Measurements from ENCODE around the gene BMP8A.
"Not testable (repeated sequence)": the region's sequence is repeated elsewhere in the genome, so short reads cannot be mapped to it uniquely, and the experiment has no call there.

BMP8A gene

GRCh38 chr1:39494671-39495410 lies 3.4 kb downstream of the BMP8A start:
- DNase-seq (ENCODE audit: extremely low read depth, insufficient read length) = no peak
- TF ChIP-seq CTCF (IDR thresholded peaks at IDR 0.05; ENCODE audit: insufficient read depth, low read length, poor library complexity, severe bottlenecking) = no peak
- H3K27me3 ChIP-seq (replicated peaks; ENCODE audit: control insufficient read depth, insufficient read depth, low read length) = no peaks in the 10 kb centered on the region
- H3K4me3 ChIP-seq (replicated peaks; ENCODE audit: low read depth, low read length) = no peak overlapping the region
- no peaks in the 10 kb centered on the region for H3K36me3 ChIP-seq (ENCODE audit: control insufficient read depth, insufficient read depth, low read length)

DNA sequence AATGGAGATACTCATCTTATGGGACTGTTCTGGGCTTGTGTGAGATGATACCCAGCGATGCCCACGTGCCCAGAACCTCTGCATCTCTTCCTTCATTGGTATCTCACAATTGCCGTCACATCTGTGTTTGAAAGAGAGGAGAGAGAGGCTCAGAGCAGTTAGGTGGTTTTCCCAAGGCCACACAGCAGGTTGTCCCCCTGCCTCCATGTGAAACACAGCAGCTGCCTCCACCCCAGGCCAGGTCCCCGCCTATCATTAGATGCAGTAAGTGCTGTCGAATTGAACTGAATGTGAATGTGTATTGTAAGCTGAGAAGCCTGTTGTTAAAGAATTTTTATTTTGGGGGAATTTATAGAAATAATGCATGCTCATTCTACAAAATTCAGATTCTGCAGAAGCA lies 5.1 kb downstream of the BMP8A start:
- not testable (repeated sequence) for DNase-seq (ENCODE audit: extremely low read depth, insufficient read length); H3K36me3 ChIP-seq (ENCODE audit: control insufficient read depth, insufficient read depth, low read length); H3K4me3 ChIP-seq (replicated peaks; ENCODE audit: low read depth, low read length); H3K27me3 ChIP-seq (replicated peaks; ENCODE audit: control insufficient read depth, insufficient read depth, low read length)

DNA sequence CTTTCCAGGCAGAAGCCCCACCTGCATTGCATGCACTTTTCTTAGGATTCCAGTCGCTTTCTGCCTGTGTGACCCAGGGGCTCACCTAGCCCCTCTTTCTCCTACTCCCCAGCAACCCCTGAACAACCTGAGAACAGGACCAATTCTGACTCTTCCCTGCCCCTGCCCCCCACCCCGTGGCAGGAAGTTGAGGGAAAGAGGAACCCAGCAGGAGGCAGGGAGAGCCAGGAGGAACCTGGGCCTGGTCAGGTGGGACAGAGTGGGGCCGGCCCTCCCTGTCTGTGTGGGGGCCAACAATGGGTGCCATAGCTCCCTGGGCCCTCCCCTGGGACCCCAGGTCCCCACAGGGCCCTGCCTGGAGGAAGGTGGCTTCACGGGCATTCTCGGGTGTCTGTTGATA lies 6.1 kb downstream of the BMP8A start:
- no peak overlapping the region for H3K4me3 ChIP-seq (replicated peaks; ENCODE audit: low read depth, low read length)
- no peak for TF ChIP-seq CTCF (IDR thresholded peaks at IDR 0.05; ENCODE audit: insufficient read depth, low read length, poor library complexity, severe bottlenecking)
- no peaks in the 10 kb centered on the region for H3K27me3 ChIP-seq (replicated peaks; ENCODE audit: control insufficient read depth, insufficient read depth, low read length)
- no peak for DNase-seq (ENCODE audit: extremely low read depth, insufficient read length)
- no peaks in the 10 kb centered on the region for H3K36me3 ChIP-seq (ENCODE audit: control insufficient read depth, insufficient read depth, low read length)

- not testable (repeated sequence) for H3K36me3 ChIP-seq (ENCODE audit: control insufficient read depth, insufficient read depth, low read length); H3K27me3 ChIP-seq (replicated peaks; ENCODE audit: control insufficient read depth, insufficient read depth, low read length); H3K4me3 ChIP-seq (replicated peaks; ENCODE audit: low read depth, low read length); DNase-seq (ENCODE audit: extremely low read depth, insufficient read length)
These were observed 6.8 kb downstream of the BMP8A start for GRCh38 chr1:39498096-39498710.

DNA sequence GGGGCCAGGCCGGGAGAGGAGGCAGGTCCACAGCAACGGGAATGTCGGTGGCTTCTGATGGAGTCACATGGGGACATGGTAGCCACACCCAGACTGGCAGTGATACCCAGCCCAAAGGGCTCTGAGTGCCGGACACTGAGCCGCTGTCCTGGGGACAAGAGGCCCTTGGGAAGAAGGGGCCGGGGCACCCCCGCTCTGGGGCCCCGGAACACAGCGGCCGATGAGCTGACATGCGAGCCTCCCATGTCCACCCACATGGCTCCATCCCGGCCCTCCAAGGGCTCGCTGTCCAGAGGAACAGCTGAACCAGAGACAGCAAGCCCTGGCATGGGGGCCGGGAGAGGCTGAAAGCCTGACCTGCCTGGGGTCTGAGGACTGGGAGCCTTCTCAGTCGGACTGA lies 7.4 kb downstream of the BMP8A start:
- not testable (repeated sequence) for H3K4me3 ChIP-seq (replicated peaks; ENCODE audit: low read depth, low read length); DNase-seq (ENCODE audit: extremely low read depth, insufficient read length); H3K27me3 ChIP-seq (replicated peaks; ENCODE audit: control insufficient read depth, insufficient read depth, low read length); H3K36me3 ChIP-seq (ENCODE audit: control insufficient read depth, insufficient read depth, low read length)

DNA sequence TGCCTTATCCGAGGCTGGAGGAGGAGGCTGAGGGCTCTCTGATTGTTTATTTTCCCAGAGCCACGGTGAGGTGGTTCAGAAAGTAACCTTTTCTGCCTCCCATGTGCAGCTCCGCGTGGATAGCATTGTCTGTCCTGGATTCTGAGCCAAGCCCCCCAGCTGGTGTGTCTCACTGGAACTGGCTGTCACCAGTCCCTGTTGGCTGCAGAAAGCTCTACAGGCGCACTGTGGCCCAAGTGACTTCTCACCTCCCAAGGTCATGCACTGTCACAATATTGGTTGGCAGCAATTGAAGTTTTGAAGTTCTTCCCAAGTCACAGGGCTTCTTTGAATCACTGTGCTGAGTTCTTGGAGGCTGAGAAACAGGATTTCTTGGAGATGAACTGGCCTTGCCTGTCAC lies 8.2 kb downstream of the BMP8A start:
- H3K36me3 ChIP-seq (ENCODE audit: control insufficient read depth, insufficient read depth, low read length) = no peaks in the 10 kb centered on the region
- H3K4me3 ChIP-seq (replicated peaks; ENCODE audit: low read depth, low read length) = no peak overlapping the region

More for the DNA sequence above, 8.2 kb downstream of the BMP8A start:
- H3K27me3 ChIP-seq (replicated peaks; ENCODE audit: control insufficient read depth, insufficient read depth, low read length) = no peaks in the 10 kb centered on the region
- no peak for TF ChIP-seq CTCF (IDR thresholded peaks at IDR 0.05; ENCODE audit: insufficient read depth, low read length, poor library complexity, severe bottlenecking)
- no peak for DNase-seq (ENCODE audit: extremely low read depth, insufficient read length)
